ENCODE results near the gene TMEM147.

DNA sequence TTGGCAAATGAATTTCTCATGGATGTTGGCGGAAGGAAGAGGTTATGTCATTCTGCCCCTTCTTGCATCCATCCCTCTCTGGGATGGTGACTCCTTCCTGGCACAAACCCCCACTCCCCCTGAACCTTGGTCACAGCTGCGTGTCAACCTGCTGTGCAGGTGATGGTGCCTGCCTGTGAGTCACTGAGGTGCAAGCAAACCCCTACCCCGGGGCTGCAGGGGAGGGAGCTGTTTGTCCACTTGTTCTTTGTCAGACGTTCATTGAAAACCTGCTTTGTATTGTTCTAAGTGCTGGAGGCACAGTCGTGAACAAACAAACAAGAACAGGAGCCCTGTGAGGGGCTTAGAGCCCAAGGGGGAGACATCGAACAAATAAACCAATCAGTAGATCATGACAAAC lies 14.1 kb upstream of the TMEM147 start:
- no peak for TF ChIP-seq EP300 (IDR thresholded peaks at IDR 0.05)
- TF ChIP-seq CTCF (IDR thresholded peaks at IDR 0.05), result no peak

Data from upper lobe of left lung (tissue), 4 donors.